GM23338 (cell line): ENCODE measurements around the gene USH2A.

ENCODE experiments used
- CREB1 ChIP-seq: fragments of 250-450 bp; sonication (Bioruptor Pico); IDR thresholded peaks from 2 replicates; pipeline ENCODE4 v1.5.0; 2020; ENCODE audit warnings: low read depth, mild to moderate bottlenecking, moderate library complexity
- EZH2 ChIP-seq: fragments of 200-600 bp; sonication (generic); IDR thresholded peaks from one replicate; pipeline ENCODE4 v1.8.0; 2017; ENCODE audit warnings: antibody characterized with exemption, mild to moderate bottlenecking, low read depth; ENCODE audit not compliant: unreplicated experiment
- POLR2AphosphoS5 ChIP-seq: IDR thresholded peaks from 2 replicates; pipeline ENCODE4 v1.6.1; 2016; ENCODE audit warnings: antibody characterized with exemption, low read depth
- REST ChIP-seq: IDR thresholded peaks from one replicate; pipeline ENCODE4 v1.6.1; 2018; ENCODE audit warnings: antibody characterized with exemption; ENCODE audit not compliant: unreplicated experiment
- TF ChIP-seq, protein P1 (sequence below), 2 experiments: fragments of 200-600 bp in 1 of 2; sonication (generic) in 1 of 2; conservative IDR thresholded peaks; 2 replicates each; pipeline versions ENCODE4 v1.5.1 to v1.6.1; 2016 to 2017; ENCODE audit warnings: antibody characterized with exemption in 2 of 2, low read depth in 2 of 2, mild to moderate bottlenecking in 2 of 2, moderate library complexity in 1 of 2

- TF ChIP-seq, protein P1, sequence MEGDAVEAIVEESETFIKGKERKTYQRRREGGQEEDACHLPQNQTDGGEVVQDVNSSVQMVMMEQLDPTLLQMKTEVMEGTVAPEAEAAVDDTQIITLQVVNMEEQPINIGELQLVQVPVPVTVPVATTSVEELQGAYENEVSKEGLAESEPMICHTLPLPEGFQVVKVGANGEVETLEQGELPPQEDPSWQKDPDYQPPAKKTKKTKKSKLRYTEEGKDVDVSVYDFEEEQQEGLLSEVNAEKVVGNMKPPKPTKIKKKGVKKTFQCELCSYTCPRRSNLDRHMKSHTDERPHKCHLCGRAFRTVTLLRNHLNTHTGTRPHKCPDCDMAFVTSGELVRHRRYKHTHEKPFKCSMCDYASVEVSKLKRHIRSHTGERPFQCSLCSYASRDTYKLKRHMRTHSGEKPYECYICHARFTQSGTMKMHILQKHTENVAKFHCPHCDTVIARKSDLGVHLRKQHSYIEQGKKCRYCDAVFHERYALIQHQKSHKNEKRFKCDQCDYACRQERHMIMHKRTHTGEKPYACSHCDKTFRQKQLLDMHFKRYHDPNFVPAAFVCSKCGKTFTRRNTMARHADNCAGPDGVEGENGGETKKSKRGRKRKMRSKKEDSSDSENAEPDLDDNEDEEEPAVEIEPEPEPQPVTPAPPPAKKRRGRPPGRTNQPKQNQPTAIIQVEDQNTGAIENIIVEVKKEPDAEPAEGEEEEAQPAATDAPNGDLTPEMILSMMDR (conservative IDR thresholded peaks at IDR 0.05; ENCODE audit: low read depth in 2 of 2), result no peak
- TF ChIP-seq EZH2 (no peak), REST (no peak), CREB1 (CRISPR knock-in tag) (no peak), POLR2AphosphoS5 (no peak)
These were observed 39.0 kb upstream of the USH2A start for GRCh38 chr1:216462066-216462775.
